ENCODE results near the gene RBM4B.

DNA sequence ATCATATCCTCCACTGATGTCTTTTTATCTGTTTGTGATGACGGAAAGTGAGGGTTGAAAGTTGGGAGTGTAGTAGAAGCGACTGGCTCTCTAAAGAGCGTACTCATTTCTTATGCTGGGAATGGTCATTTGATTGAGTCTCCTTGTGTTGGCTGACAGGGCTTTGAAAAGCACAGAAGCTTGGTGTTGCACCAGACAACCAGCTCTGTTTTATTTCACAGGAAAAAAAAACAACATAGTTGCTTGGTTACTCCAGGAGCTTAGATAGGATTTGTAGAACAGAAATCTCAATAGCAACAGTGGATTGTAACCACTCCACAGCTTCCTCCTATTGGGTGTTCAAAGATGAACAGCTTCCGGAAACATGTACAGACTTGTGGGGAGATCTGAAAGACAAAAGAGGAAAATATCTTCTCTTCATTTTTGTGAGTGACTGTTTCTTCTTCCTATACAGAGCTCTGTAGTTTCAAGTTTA, 58.6 kb downstream of the RBM4B start:
- no peak for TF ChIP-seq POLR2A (IDR thresholded peaks at IDR 0.05)
- TF ChIP-seq, protein P1, sequence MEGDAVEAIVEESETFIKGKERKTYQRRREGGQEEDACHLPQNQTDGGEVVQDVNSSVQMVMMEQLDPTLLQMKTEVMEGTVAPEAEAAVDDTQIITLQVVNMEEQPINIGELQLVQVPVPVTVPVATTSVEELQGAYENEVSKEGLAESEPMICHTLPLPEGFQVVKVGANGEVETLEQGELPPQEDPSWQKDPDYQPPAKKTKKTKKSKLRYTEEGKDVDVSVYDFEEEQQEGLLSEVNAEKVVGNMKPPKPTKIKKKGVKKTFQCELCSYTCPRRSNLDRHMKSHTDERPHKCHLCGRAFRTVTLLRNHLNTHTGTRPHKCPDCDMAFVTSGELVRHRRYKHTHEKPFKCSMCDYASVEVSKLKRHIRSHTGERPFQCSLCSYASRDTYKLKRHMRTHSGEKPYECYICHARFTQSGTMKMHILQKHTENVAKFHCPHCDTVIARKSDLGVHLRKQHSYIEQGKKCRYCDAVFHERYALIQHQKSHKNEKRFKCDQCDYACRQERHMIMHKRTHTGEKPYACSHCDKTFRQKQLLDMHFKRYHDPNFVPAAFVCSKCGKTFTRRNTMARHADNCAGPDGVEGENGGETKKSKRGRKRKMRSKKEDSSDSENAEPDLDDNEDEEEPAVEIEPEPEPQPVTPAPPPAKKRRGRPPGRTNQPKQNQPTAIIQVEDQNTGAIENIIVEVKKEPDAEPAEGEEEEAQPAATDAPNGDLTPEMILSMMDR (IDR thresholded peaks at IDR 0.05), result no peak
- peak in 1 of 2 donors; percentile 86 for TF ChIP-seq POLR2AphosphoS5 (IDR thresholded peaks at IDR 0.05; ENCODE audit: insufficient read depth in 1 of 2, low read depth in 1 of 2)
